Liver (tissue), 9 donors: ENCODE results near the gene OTOG. TPM values are rescaled to one million over a fixed set of nuclear protein-coding genes. Genes with fewer than 3 reads are reported as not detected.

Experiments used
- DNase-seq: peaks from one replicate; pipeline ENCODE4 v3.0.0-alpha.2; 2017; ENCODE audit warnings: low spot score
- H3K27ac ChIP-seq, 2 donors: one replicate each; pipeline ENCODE4 v1.7.0; 2013; ENCODE audit warnings: inconsistent platforms in 2 of 2, low read length in 2 of 2, control low read depth in 1 of 2, low read depth in 1 of 2, mild to moderate bottlenecking in 1 of 2
- H3K27me3 ChIP-seq, 4 donors: one replicate each; pipeline versions ENCODE4 v1.6.1 to v1.7.0; 2013; ENCODE audit warnings: low read length in 3 of 4, inconsistent platforms in 1 of 4, mild to moderate bottlenecking in 1 of 4, moderate library complexity in 1 of 4; ENCODE audit not compliant: control insufficient read depth in 4 of 4, insufficient read depth in 4 of 4
- H3K36me3 ChIP-seq, 4 donors: one replicate each; pipeline versions ENCODE4 v1.6.1 to v1.7.0; 2013; ENCODE audit warnings: low read length in 3 of 4, mild to moderate bottlenecking in 3 of 4, low read depth in 1 of 4, moderate library complexity in 1 of 4; ENCODE audit not compliant: control insufficient read depth in 4 of 4, insufficient read depth in 3 of 4
- H3K4me1 ChIP-seq, 4 donors: one replicate each; pipeline versions ENCODE4 v1.6.1 to v1.7.0; 2013; ENCODE audit warnings: low read length in 3 of 4, mild to moderate bottlenecking in 3 of 4, moderate library complexity in 1 of 4; ENCODE audit not compliant: control insufficient read depth in 4 of 4, insufficient read depth in 4 of 4
- H3K4me3 ChIP-seq, 3 donors: one replicate each; pipeline versions ENCODE4 v1.6.1 to v1.7.0; 2013; ENCODE audit warnings: low read length in 3 of 3, control low read depth in 1 of 3, low read depth in 1 of 3, mild to moderate bottlenecking in 1 of 3
- H3K9ac ChIP-seq, 2 donors: one replicate each; pipeline ENCODE4 v1.7.0; 2013; ENCODE audit warnings: low read length in 2 of 2, mild to moderate bottlenecking in 2 of 2, moderate library complexity in 2 of 2, control low read depth in 1 of 2, low read depth in 1 of 2
- H3K9me3 ChIP-seq, 4 donors: one replicate each; pipeline versions ENCODE4 v1.6.1 to v1.7.0; 2013; ENCODE audit warnings: low read length in 3 of 4; ENCODE audit not compliant: control insufficient read depth in 4 of 4
- EGR1 ChIP-seq, 2 donors: IDR thresholded peaks; 2 replicates each; pipeline ENCODE4 v1.6.1; 2016 to 2018; ENCODE audit warnings: antibody characterized with exemption in 2 of 2, low read depth in 2 of 2
- FOXA1 ChIP-seq: IDR thresholded peaks from 2 replicates; pipeline ENCODE4 v1.6.1; 2016; ENCODE audit warnings: antibody characterized with exemption
- FOXA2 ChIP-seq: IDR thresholded peaks from 2 replicates; pipeline ENCODE4 v1.6.1; 2016; ENCODE audit warnings: antibody characterized with exemption
- GABPA ChIP-seq, 2 donors: IDR thresholded peaks in 1 of 2; conservative IDR thresholded peaks in 1 of 2; 2 replicates each; pipeline ENCODE4 v1.6.1; 2016; ENCODE audit warnings: antibody characterized with exemption in 2 of 2, mild to moderate bottlenecking in 1 of 2, moderate library complexity in 1 of 2
- HNF4A ChIP-seq, 2 donors: conservative IDR thresholded peaks; 2 replicates each; pipeline ENCODE4 v1.6.1; 2016; ENCODE audit warnings: antibody characterized with exemption in 2 of 2, mild to moderate bottlenecking in 2 of 2
- HNF4G ChIP-seq: IDR thresholded peaks from 2 replicates; pipeline ENCODE4 v1.6.1; 2016; ENCODE audit warnings: antibody characterized with exemption
- JUND ChIP-seq, 2 donors: IDR thresholded peaks; 2 replicates each; pipeline ENCODE4 v1.6.1; 2016; ENCODE audit warnings: antibody characterized with exemption in 2 of 2
- NR2F2 ChIP-seq: IDR thresholded peaks from 2 replicates; pipeline ENCODE4 v1.6.1; 2016; ENCODE audit warnings: antibody characterized with exemption
- RAD21 ChIP-seq, 2 donors: IDR thresholded peaks; 2 replicates each; pipeline ENCODE4 v1.6.1; 2016; ENCODE audit warnings: antibody characterized with exemption in 2 of 2, mild to moderate bottlenecking in 2 of 2
- RXRA ChIP-seq, 2 donors: IDR thresholded peaks; 2 replicates each; pipeline ENCODE4 v1.6.1; 2017 to 2018; ENCODE audit warnings: antibody characterized with exemption in 2 of 2, mild to moderate bottlenecking in 1 of 2
- TAF1 ChIP-seq: conservative IDR thresholded peaks from 2 replicates; pipeline ENCODE4 v1.6.1; 2016; ENCODE audit warnings: antibody characterized with exemption, mild to moderate bottlenecking
- YY1 ChIP-seq: IDR thresholded peaks from 2 replicates; pipeline ENCODE4 v1.6.1; 2016; ENCODE audit warnings: antibody characterized with exemption, mild to moderate bottlenecking
- WGBS: extraction: QIAGEN DNeasy Blood & Tissue Kit; methylation state at CpG from one replicate; pipeline ENCODE4 v1.1.7; 2013; 5-methylcytosine and 5-hydroxymethylcytosine counted together
- polyA plus RNA-seq, 2 donors: library from polyadenylated mRNA; stranded (reverse) in 1 of 2; unstranded in 1 of 2; fragments of 200-250 nt in 1 of 2; fragments of >200 nt in 1 of 2; fragmentation: Nextera tagmentation in 1 of 2; extraction: Ambion mirVana in 1 of 2; gene quantifications; one replicate each; pipeline versions ENCODE4 v1.2.1 to v1.2.3, GENCODE V29; 2013 to 2015
- total RNA-seq, 2 donors: library from RNA; depleted of rRNA; stranded (reverse); fragments of >200 nt; gene quantifications; one replicate each; pipeline ENCODE4 v1.2.3, GENCODE V29; 2014
- TF ChIP-seq, protein P1 (sequence below): fragments of 150-350 bp; IDR thresholded peaks from 2 replicates; pipeline ENCODE4 v1.5.1; 2017; ENCODE audit warnings: improper control_type of control experiment, low read depth, low read length; ENCODE audit not compliant: missing input control
- TF ChIP-seq, protein P2 (sequence below): IDR thresholded peaks from 2 replicates; pipeline ENCODE4 v1.6.1; 2016; ENCODE audit warnings: antibody characterized with exemption
- donor health status: healthy.
- donor health status: healthy.
- donor health status: healthy.
- donor health status: healthy.
- donor health status: healthy.

OTOG gene
- total and polyA plus RNA-seq, 4 donors: not detected

DNA sequence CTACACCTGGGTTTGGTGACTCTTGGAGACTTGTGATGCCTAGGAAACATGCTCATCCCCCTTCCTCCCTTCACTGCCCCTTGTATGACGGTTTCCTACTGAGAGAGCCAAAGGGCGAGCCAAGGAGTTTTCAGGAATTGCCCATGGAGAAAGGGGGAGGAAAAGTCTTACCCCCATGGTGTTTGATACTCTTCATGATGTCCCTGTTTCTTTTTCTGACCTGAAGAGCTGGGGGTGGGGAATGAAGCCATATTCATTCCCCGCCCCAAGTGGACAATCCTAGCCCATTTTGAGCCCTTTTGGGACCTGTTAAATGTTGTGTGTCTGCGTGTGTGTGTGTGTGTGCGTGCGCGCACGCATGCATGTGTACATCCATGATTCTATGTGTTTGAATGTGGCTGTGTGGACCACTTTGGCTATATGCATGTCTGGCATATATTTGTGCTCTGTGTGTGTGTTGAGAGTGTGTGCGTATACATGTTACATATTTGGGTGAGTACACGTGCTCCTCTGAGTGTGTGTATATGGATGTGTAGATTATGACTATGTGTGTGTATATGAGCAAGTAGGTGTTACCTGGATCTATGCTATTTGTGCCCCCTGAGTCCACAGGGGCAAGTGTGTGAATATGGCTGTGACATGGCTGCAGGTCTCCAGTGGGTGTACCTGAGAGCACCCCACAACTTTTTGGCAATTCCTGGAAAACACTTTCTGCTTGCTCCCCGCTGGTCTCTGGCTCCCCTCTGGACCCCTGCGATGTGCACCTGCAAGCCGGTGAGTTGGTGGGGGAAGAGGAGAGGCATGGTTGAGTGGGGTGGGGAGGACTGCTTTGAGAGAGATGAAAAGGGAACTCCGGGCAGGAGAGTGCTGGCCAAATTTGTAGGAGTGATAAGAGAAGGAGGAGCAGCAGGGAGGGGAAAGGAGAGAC lies 24.6 kb downstream of the OTOG start:
- no peak overlapping the region for H3K9ac ChIP-seq
- H3K36me3 ChIP-seq: no peaks in the 10 kb centered on the region
- H3K27ac ChIP-seq: no peak overlapping the region
- no peak overlapping the region for H3K4me3 ChIP-seq
- 80% methylated on average over 14 of the region's 14 CpGs for WGBS
- TF ChIP-seq EGR1 (IDR thresholded peaks at IDR 0.05; ENCODE audit: low read depth in 2 of 2): no peak
- no peak for TF ChIP-seq YY1
- no peak for TF ChIP-seq JUND (IDR thresholded peaks at IDR 0.05)
- no peak for TF ChIP-seq RAD21 (IDR thresholded peaks at IDR 0.05)
- TF ChIP-seq, protein P1, sequence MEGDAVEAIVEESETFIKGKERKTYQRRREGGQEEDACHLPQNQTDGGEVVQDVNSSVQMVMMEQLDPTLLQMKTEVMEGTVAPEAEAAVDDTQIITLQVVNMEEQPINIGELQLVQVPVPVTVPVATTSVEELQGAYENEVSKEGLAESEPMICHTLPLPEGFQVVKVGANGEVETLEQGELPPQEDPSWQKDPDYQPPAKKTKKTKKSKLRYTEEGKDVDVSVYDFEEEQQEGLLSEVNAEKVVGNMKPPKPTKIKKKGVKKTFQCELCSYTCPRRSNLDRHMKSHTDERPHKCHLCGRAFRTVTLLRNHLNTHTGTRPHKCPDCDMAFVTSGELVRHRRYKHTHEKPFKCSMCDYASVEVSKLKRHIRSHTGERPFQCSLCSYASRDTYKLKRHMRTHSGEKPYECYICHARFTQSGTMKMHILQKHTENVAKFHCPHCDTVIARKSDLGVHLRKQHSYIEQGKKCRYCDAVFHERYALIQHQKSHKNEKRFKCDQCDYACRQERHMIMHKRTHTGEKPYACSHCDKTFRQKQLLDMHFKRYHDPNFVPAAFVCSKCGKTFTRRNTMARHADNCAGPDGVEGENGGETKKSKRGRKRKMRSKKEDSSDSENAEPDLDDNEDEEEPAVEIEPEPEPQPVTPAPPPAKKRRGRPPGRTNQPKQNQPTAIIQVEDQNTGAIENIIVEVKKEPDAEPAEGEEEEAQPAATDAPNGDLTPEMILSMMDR: no peak
- no peak for TF ChIP-seq GABPA (IDR thresholded peaks at IDR 0.05 in 1 of 2, conservative IDR thresholded peaks at IDR 0.05 in 1 of 2)
- TF ChIP-seq NR2F2: no peak
- TF ChIP-seq TAF1: no peak
- TF ChIP-seq FOXA1: no peak
- TF ChIP-seq FOXA2: no peak
- no peaks in the 10 kb centered on the region for H3K9me3 ChIP-seq
- no peaks in the 10 kb centered on the region for H3K4me1 ChIP-seq
- DNase-seq: no peak
- H3K27me3 ChIP-seq: no peaks in the 10 kb centered on the region

DNA sequence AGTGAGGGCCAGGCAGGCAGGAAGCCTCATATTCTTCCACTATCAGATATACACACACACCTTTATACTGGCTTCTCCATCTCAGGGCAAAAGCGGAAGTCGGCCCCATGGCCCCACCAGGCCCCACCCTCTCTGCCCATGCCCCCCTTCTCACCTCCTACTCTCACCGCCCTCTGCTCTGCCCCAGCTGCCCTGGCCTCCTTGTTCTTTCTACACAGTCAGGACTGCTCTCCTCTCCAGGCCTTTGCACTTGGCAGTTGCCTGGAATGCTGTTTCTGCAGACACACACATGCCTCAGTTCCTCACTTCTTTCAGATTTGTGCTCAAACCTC lies 25.3 kb downstream of the OTOG start:
- H3K4me1 ChIP-seq: no peaks in the 10 kb centered on the region
- no peak overlapping the region for H3K9ac ChIP-seq
- no peaks in the 10 kb centered on the region for H3K27me3 ChIP-seq
- H3K9me3 ChIP-seq: no peaks in the 10 kb centered on the region
- H3K27ac ChIP-seq: no peak overlapping the region
- WGBS: 61% methylated on average over 3 of the region's 3 CpGs
- TF ChIP-seq JUND (IDR thresholded peaks at IDR 0.05) (no peak), FOXA2 (no peak)
- DNase-seq: no peak
- H3K4me3 ChIP-seq: no peak overlapping the region
- no peaks in the 10 kb centered on the region for H3K36me3 ChIP-seq

DNA sequence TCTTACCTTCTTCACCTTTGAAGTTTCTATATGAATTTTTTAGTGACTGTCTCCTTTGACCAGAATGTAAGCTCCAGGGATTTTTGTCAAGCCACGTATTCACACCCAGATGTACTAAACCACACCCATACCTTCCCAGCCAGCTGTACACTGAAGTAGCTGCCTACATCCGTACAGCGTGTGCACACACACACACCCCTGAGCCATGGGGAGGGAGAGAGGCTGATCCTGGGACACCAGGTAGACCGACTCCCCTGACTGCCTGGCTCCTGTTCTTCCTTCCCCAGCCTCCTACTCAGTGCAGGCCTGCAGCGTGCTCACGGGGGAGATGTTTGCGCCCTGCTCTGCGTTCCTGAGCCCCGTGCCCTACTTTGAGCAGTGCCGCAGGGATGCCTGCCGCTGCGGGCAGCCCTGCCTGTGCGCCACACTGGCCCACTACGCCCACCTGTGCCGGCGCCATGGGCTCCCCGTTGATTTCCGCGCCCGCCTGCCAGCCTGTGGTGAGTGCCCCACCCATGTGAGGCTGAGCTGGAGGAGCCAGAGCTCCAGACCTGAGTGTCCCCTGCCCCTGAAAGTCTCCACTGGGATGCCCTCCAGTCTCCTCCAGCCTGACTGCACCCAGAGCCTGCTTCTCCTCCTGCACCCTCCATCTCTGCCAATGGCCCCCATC lies 25.9 kb downstream of the OTOG start:
- Histone ChIP-seq H3K9me3 (no peaks in the 10 kb centered on the region), H3K36me3 (no peaks in the 10 kb centered on the region), H3K4me3 (no peak overlapping the region), H3K9ac (no peak overlapping the region), H3K27ac (no peak overlapping the region), H3K27me3 (no peaks in the 10 kb centered on the region), H3K4me1 (no peaks in the 10 kb centered on the region)
- DNase-seq: no peak
- WGBS: 88% methylated on average over 20 of the region's 20 CpGs
- no peak for TF ChIP-seq GABPA (IDR thresholded peaks at IDR 0.05 in 1 of 2, conservative IDR thresholded peaks at IDR 0.05 in 1 of 2)
- no peak for TF ChIP-seq NR2F2
- no peak for TF ChIP-seq JUND (IDR thresholded peaks at IDR 0.05)
- TF ChIP-seq FOXA2: no peak
- TF ChIP-seq, protein P2, sequence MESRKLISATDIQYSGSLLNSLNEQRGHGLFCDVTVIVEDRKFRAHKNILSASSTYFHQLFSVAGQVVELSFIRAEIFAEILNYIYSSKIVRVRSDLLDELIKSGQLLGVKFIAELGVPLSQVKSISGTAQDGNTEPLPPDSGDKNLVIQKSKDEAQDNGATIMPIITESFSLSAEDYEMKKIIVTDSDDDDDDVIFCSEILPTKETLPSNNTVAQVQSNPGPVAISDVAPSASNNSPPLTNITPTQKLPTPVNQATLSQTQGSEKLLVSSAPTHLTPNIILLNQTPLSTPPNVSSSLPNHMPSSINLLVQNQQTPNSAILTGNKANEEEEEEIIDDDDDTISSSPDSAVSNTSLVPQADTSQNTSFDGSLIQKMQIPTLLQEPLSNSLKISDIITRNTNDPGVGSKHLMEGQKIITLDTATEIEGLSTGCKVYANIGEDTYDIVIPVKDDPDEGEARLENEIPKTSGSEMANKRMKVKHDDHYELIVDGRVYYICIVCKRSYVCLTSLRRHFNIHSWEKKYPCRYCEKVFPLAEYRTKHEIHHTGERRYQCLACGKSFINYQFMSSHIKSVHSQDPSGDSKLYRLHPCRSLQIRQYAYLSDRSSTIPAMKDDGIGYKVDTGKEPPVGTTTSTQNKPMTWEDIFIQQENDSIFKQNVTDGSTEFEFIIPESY: no peak
- no peak for TF ChIP-seq HNF4A (conservative IDR thresholded peaks at IDR 0.05)
- no peak for TF ChIP-seq FOXA1
- TF ChIP-seq RXRA (IDR thresholded peaks at IDR 0.05): no peak
- TF ChIP-seq YY1: no peak
- no peak for TF ChIP-seq HNF4G
